Stimulated activated CD8-positive, alpha-beta memory T cell treated with anti-CD3 and anti-CD28 coated beads, Interleukin-12 subunit alpha, Interleukin-12 subunit beta, amount 100 ng/mL, for 1 hour (primary cell): Measurements from ENCODE around the gene AGFG1.

ENCODE experiments used
- DNase-seq: peaks from one replicate; pipeline ENCODE4 v3.0.0-alpha.2; 2020; ENCODE audit warnings: low read depth

Gene AGFG1

GRCh38 chr2:227462462-227462951, 9.4 kb upstream of the AGFG1 start:
- no peak for DNase-seq

- DNase-seq = no peak
Measured at GRCh38 chr2:227462972-227463931, 8.7 kb upstream of the AGFG1 start.

GRCh38 chr2:227464361-227464760, 7.6 kb upstream of the AGFG1 start:
- DNase-seq = no peak

GRCh38 chr2:227464851-227465250, 7.1 kb upstream of the AGFG1 start:
- DNase-seq = no peak

GRCh38 chr2:227466887-227467600, 4.9 kb upstream of the AGFG1 start:
- no peak for DNase-seq

GRCh38 chr2:227471412-227471811, 544 bp upstream of the AGFG1 start:
- no peak for DNase-seq

GRCh38 chr2:227472265-227473121, 537 bp downstream of the AGFG1 start:
- DNase-seq = no peak

- no peak for DNase-seq
Measured at GRCh38 chr2:227473122-227473461, 1.1 kb downstream of the AGFG1 start.

GRCh38 chr2:227473806-227474205, 1.9 kb downstream of the AGFG1 start:
- no peak for DNase-seq

GRCh38 chr2:227474410-227474809, 2.5 kb downstream of the AGFG1 start:
- no peak for DNase-seq

- DNase-seq = no peak
Measured at GRCh38 chr2:227477291-227477690, 5.3 kb downstream of the AGFG1 start.

- DNase-seq = no peak
Measured at GRCh38 chr2:227479865-227480475, 8.0 kb downstream of the AGFG1 start.

GRCh38 chr2:227480528-227480927, 8.6 kb downstream of the AGFG1 start:
- DNase-seq = no peak

GRCh38 chr2:227482638-227483340, 10.8 kb downstream of the AGFG1 start:
- DNase-seq = no peak

- no peak for DNase-seq
Measured at GRCh38 chr2:227485429-227485828, 13.5 kb downstream of the AGFG1 start.

GRCh38 chr2:227486688-227487087, 14.7 kb downstream of the AGFG1 start:
- no peak for DNase-seq

GRCh38 chr2:227488045-227488444, 16.1 kb downstream of the AGFG1 start:
- DNase-seq = no peak

GRCh38 chr2:227491386-227491785, 19.4 kb downstream of the AGFG1 start:
- no peak for DNase-seq

- no peak for DNase-seq
Measured at GRCh38 chr2:227493524-227493923, 21.6 kb downstream of the AGFG1 start.

GRCh38 chr2:227497158-227497557, 25.2 kb downstream of the AGFG1 start:
- DNase-seq = no peak
